AML-193 (cell line): ENCODE data around the gene RIN3.
"Not testable (repeated sequence)": the region's sequence is repeated elsewhere in the genome, so short reads cannot be mapped to it uniquely, and the experiment has no call there.

Source experiments
- DNase-seq, 2 experiments: peaks; one replicate each; lab custom pipeline; 2025; lab: John Stamatoyannopoulos, UW

The RIN3 gene

DNA sequence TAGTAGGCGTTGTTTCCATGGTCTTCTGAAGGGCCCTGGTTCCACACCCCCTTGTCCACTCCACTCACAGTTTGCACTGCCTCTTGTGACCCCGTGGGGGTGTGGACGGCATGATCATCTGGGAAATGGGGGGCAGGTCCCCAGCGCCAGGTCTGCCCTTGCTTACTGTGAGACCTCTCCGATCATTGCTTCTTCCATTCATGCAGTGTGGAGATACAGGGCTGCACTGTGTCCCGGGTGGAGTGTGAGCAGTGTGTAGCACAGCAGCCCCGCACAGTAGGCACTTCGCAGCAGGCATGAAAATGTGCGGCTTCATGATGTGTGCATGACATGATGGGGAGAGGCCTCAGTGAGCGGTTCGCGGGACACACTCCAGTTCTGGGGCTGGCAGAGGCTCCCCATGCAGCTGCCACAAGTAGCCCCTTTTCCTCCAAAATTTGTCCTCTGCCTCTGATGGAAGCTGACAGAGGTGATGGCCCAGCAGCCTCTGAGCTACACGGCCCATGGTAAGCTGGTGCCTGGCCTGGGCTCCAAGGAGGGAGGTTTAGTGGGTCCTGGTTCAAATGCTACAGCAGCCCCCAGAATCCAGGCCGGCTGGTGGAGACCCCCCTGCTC lies 15.0 kb downstream of the RIN3 start:
- no peak for DNase-seq

DNA sequence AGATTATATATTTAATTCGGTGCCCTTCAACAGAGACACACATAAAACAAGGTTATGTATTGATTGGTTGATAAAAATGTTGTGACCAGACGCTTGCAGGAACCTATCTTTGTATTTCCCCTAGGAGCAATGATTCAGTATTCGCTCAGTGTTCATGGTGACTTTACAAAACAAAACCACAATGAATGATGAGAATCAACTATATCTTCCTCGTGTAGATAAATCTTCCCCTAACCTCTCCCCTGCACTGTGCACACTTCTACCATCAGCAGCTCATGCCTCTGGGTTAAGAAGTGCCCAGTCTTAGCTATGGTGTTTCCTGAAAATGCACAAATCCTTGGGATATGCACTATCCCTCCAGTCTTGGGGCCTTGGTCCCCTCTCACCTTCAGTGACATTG lies 16.3 kb downstream of the RIN3 start:
- no peak for DNase-seq

DNA sequence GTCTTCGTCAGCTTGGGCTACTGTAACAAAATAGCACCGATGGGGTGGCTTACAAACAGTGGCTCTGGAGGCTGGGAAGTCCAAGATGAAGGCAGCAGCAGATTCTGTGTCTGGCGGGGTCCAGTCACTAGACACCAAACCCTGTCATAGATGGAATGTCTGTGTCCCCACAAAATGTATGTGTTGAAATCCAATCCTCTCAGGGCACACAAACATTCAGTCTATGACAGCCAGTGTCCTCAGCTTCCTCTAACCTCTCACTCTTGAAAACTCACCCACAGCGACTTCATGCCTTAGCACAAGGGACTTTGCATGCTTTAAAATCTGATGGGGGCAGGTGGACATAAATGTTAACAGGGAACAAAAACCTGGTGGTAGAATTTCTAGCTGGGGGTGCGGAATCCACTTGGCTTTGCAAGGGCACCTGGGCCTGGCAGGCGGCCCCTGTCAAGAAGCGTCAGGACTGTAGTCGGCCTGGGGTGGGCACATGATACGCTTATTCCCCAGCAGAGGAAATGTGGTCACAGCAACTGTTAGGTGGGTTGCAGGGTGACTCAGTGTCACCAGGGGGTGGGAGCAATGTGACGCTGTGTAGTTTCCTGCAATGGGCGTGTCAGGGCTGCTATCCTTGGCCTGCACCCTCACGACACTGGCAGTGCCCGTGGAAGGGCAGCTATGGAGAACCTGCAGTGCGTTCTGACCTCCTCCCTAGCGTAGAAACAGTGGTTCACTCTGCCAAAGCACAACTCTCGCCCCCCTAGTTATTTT lies 17.7 kb downstream of the RIN3 start:
- no peak for DNase-seq

DNA sequence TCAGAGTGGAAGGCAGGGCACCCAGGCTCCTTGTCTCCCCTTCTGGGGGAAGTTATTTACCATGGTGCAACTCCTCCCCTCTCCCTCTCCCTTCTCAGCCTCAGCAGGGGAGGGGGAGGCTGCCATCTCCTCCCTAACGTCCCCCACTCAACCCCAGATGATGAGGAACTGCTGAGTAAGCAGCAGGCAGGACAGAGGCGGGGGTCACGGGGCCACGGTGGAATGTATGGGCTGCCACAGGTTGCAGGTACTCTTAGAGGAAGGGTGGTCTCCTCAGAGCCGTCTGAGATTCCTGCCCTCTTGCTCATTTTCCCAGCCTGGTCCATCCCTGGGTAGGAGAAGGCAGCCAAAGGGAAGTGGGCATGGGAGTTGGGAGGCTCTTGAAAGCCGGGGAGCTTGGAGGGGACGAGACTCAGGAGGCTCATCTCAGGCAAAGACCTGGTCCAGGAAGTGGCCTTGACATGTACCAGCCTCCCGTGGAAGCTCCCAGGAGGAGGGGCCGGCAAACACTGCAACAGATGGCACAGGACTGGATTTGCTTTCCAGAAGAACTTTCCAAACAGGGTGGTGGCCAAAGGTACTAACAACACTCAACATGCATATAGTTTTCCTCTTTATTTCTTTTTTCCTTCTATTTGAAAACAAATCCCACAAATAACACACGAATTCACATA lies 19.0 kb downstream of the RIN3 start:
- no peak for DNase-seq

DNA sequence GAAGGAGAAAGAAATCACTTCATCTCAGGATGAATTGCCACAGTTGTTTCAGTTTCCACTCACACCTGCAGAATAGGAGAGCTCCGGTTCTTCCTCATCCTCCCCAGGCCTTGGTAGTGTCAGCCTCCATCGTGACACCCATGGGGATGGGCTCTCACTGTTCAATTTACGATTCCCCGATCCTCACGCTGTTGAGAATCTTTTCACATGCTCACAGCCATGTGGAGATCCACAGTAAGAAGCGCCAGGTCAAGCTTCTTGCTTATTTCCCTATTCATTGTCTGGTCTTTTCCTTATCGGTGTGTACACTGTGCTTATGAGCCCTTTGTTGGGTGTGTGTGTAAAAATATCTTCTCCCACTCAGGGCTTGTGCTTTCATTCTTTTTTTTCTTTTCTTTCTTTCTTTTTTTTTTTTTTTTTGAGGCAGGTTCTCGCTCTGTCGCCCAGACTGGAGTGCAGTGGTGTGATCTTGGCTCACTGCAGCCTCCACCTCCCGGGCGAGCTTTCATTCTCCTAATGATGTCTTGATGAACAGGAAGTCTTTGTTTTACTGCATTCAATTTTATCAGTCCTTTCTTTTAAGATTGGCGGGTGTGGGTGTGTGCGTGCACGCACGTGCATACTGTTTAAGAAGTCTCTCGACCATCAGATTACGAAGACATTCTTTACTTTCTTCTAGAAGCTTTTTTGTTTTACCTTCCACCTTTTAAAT lies 21.5 kb downstream of the RIN3 start:
- no peak for DNase-seq

DNA sequence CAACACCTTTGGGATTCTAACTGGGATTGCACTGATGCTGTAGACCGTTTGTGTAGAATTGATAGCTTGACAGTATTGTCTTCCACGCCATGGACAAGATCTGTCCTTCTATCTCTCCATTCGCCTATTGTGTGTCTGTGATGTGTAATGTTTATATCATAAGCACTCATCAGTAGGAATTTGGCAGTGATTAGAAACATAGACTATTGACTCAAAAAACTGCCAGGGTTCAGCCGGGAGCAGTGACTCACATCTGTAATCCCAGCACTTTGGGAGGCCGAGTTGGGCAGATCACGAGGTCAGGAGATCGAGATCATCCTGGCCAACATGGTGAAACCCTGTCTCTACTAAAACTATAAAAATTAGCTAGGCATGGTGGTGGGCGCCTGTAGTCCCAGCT lies 22.6 kb downstream of the RIN3 start:
- DNase-seq: not testable (repeated sequence)

DNA sequence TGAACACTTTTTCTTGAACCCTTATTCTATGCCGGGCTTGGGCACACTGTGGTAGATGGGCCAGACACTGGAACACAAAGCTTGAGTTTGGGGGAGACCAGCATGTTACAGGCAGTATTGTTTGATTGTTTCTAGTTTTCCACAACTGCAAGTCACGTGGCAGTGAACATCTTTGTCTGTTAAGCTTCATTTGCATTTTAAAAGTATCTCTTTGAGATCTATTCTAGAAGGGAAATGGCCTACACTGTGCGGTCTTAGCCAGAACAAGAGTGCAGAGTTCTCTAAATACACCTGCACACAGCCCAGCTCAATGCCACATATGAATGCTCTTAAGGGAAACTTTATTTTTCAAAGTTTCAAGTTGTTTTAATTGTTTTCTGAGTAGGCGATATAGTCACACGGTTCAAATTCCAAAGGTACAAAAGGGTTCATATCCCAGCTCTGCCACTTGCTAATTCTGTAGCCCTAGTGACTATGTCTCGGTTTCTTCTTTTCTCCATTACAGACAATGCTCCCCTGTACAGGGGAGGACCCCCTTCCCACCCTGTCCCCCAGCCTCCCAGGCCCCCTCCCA lies 24.9 kb downstream of the RIN3 start:
- DNase-seq: no peak

DNA sequence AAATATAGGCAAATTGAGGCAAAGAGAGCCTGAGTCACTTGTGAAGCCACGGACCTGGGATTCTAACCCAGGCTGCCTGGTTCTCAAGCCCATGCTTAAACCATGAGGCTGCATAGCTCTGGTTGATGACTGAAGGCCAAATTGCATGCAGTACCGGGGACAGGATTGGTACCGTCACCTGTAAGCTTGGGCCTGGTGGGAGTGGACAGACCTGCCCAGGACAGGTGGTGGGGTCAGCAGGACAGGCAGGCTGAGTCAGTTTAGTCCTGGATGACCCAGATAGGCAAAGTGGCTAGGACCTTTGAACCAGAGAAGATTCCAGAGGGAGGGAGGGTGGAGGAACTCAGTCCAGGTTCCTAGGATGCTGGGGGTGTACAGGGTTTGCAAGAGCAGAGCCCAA lies 25.8 kb downstream of the RIN3 start:
- DNase-seq: no peak

DNA sequence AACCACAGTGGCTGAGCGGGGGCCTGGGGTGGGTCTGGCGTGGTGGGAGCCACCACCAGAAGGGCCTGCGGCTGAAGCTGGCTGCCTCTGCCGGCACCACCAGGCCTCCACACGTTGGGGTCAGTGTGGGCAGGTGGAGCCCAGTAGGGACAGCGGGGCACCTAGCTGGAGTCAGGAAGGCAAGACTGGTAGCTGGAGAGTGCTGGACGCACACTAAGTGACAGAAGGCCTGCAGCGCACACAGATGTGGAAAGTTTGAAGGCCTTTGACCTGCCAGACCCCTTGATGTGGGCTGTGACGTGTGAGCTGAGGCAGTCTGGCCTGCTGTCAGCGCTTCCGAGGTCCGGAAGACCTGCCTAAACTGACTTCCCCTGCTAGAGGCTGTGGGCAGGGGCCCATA lies 26.3 kb downstream of the RIN3 start:
- DNase-seq: no peak

DNA sequence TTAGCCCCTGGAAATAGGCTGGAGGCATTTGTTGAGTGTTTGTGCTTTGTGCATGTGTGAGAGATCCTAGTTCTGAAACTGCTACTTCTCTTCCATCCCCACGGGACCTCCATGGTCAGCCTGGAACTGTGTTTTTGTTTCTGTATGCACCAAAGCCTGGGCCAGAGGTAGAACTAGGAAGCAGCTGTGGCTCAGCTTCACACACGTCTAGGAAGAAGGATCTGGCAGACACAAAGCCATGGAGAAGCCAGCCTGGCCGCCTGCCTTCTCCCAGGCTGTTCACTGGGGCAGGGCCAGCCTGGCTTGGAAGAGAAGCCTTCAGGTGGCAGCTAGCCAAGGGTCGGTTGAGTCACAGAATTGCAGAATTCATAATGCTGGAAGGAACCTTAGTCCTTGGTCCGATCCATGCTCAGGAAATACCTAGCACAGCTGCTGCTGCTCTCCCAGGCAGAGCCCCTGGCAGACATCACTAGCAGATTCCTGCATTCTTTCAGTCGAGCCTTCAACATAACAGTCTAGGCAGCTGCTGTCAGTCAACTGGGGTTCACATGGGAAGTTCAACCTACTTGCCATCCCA lies 27.0 kb downstream of the RIN3 start:
- DNase-seq: no peak

DNA sequence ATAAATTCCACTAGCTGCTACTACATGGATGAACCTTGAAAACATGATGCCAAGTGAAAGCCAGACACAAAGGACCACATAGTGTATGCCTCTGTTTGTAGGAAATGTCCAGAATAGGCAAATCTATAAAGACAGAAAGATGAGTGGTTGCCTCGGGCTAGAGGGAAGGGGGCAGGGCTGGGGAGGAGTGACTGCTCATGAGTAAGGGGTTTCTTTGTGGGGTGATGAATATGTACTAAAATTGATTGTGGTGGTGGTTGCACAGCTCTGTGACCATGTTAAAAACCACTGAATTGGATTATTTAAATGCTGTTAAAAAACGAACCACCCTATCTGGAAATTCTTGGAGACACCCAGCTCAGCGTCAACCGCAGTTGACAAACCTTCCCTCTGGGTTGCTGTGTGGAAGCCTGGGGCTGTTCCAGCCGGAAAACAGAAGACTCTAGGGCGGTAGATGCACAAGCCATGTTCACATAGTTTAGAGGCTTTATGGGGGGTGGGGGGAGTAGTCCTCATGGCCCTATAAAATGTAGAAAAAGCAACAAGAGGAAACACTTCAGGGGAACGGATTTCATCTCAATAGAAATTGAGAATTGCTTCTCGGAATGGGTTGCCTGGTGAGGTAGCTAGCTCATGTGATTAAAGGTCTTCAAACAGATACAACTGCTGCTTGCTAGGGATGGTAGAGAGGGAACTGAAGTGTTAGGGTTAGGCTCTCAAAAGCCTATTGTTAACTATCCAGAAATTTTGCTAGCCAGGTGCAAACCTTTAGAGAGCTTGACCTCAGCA lies 29.4 kb downstream of the RIN3 start:
- DNase-seq: no peak

DNA sequence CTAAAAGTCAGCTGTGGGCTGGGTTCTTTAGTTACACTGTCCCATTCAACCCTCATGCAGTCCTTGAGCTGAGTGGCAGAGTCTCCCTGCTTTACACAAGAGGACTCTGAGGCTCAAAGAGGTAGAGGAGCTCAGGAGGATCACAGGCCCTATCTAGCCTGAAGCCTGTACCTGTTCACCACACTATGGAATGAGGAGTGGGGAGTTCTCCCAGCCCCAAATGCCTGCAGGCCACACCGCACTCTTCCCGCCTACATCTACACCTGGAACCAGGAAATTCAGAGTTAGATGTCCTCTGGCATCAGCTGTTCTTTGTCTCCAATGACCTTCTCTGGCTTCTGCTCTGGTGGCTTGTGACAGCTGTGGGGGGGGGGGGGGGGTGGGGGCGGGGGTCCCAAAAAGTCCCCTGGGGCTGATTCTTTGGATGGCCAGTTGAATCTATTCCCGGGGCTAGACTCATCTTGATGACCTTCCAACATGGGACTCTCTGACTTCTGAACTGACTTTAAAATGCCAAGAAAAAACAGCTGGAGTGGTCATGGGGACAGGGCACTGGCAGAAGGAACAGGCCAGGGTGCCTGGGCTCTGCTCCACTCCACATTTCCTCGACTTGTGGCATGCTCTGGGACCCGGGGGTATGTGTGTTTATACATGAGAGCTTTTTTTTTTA lies 30.6 kb downstream of the RIN3 start:
- DNase-seq: no peak

DNA sequence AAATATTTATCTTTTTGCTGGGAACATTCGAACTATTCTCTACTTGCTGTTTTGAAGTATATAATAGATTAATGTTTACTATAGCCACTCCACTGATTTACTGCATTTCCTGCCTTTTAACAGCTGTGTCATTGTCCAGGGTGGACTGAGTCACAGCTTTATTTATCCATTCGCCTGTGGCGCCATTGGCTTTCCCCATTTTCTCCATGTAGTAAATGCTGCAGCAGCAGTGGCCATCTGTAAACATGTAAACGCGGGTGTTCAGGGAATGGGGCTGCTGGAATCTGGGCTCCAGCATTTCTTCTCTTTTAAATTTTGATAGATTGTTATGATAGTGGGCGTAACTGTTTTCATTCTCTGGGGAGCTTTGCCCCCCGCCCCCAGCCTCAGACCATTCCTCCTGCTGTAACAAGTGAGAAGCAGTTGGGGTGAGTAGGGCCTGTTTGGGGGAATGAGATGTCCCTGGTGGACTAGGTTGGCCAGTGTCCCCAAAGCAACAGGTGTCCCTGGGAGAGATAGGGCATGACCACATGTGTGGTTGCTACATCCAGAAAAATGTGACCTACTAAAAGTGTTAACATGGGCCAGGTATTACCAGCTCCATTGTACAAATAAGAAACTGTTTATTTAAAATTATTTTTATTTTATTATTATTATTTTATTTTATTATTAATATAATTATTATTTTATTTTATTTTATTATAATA lies 32.9 kb downstream of the RIN3 start:
- DNase-seq: no peak

DNA sequence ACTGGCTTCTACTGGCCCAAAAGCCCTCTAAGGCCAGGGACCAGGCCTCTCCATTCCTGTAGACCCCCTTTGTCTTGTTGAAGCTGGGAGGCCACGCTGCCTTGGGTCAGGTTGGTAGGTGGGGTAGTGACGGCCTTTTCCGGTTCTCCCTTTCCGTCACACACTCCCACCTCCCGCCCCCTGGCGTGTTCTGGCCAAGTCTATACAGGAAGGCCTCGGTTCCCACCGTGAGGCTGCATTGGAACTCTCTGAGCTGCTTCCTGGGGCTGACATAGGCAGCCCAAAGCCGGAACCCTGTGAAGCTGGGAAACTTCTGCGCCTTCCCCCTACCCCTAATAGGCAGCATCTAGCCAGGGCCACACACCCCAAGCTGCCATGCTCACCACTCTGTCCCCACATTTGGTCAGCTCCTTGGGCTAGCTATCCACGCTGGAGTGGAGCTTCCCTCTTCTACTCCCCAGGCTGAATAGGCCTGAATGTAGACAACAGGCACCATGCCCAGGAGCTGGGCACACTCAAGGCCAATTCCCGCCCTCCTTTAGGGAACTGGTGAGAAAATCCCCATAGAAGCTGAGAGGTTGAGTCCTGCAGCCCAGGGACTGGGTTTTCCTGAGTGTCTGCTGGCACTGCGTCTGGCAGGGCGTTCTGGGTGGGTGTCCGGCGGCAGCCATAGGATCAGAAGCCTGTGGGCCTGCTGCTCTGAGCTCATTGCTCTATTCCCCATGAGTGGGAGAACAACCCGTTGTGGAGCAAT lies 35.7 kb downstream of the RIN3 start:
- no peak for DNase-seq

DNA sequence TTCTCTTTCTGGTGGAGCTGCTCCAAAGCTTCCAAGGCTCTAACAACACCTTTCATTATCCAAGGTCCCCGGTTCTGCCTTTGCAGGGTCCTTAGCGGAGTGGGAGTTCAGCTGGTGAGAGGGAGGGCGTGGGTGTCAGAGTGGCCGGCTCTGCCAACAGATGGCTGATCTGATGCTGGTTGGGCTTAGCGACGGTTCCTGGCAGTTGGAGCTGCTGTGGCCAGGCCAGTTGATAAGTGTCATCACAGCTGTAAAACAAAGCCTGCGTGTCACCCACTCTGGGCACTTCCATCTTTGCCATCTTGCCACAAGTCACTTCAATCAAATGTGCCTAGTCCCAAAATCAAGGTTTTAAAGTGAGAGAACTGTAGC lies 36.3 kb downstream of the RIN3 start:
- no peak for DNase-seq

DNA sequence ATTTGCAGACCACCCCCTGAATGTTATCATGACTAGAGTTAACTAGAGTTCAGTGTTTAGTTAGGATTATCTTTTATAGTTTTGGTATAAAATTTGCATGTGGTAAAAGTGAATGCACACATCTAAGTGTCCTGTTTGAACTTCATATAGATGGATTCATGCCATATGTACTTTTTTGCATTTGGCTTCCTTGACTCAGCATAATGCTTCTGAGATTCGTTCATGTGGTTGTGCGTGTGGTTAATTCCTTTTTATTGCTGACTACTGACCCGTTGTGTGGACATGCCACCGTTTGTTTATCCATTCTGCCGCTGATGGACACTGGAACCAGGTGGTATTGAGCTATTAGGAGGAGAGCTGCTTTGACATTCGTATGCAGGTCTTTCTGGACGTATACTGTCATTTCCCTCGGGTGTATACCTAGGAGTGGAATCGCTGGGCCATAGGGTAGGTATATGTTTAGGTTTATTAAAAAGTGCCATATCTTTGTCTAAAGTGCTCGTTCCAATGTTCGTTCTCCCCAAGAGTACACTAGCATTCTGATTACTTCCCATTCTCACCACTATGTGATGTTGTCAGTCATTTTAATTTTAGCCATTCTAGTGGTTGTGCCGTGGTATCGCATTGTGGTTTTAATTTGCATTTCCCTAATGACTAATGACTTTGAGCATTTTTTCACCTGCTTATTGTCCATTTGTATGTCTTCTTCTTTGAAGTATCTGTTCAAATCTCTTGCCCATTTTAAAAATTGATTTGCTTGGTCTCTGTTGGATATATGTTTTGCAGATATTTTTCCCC lies 37.7 kb downstream of the RIN3 start:
- peak in 1 of 2 experiments; percentile 31 for DNase-seq

DNA sequence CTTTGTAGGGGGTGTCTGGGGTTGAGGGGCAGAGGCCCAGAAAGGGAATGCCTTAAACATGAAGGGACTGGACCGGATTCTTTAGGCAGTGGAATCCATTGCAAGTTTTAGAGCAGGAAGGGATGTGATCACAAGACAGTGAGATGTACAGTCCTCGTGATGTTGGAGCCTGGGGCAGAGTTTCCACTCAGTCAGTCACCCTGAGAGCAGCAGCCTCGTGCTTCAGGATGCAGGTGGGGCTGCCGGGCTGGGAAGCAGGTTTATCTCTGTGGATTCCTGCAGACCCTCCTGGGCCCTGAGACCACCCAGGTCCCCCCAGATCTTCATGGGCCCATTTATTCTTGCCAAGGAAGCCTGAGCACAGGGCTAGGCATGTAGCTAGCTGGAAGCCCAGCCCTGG lies 38.5 kb downstream of the RIN3 start:
- DNase-seq: no peak

DNA sequence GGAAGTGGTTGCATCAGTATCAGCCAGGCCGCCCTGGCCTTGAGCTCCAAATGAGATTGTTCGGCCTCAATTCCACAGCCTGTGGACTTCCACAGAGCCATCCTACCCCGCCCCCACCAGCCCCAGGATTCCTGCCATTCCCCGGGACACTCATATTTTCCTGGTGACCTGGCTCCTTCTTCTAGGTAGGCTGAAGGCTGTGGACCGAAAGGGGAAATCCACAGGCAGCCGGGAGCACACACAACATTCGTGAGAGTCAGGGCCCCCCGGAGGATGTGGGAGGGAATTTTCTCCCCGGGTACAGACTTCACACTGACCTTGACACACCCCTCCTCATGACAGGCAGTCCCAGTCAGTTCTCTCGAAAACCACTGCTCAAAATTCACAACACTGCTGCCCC lies 39.9 kb downstream of the RIN3 start:
- no peak for DNase-seq
